ENCODE results near the gene UBE2E2. TPM values are rescaled to one million over a fixed set of nuclear protein-coding genes. Genes with fewer than 3 reads are reported as not detected.

UBE2E2 gene
- total RNA-seq, 1 donor from 2014 or later = 55.8 TPM

DNA sequence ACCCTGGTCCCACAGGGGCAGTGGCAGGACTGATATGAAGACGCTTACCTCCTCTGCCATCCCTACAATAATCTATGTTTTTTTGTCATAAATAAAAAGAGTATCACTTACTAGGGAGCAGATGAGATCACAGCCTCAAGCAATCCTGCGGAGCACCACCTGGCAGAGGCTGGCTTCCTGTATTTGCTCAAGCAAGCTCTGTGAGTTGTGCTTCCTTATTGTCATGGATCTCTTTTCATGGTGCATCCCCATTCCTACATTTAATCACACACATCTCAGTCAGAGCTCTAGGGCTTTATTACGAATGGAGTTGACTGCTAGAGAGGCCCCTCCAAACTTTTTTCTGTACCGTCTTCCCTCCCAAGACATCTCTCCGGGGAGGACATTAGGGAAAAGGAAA, 186.0 kb downstream of the UBE2E2 start:
- TF ChIP-seq, protein P1, sequence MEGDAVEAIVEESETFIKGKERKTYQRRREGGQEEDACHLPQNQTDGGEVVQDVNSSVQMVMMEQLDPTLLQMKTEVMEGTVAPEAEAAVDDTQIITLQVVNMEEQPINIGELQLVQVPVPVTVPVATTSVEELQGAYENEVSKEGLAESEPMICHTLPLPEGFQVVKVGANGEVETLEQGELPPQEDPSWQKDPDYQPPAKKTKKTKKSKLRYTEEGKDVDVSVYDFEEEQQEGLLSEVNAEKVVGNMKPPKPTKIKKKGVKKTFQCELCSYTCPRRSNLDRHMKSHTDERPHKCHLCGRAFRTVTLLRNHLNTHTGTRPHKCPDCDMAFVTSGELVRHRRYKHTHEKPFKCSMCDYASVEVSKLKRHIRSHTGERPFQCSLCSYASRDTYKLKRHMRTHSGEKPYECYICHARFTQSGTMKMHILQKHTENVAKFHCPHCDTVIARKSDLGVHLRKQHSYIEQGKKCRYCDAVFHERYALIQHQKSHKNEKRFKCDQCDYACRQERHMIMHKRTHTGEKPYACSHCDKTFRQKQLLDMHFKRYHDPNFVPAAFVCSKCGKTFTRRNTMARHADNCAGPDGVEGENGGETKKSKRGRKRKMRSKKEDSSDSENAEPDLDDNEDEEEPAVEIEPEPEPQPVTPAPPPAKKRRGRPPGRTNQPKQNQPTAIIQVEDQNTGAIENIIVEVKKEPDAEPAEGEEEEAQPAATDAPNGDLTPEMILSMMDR (conservative IDR thresholded peaks at IDR 0.05) = no peak
- Mint-ChIP-seq H3K27ac (no peak overlapping the region), H3K4me3 (no peak overlapping the region), H3K27me3 (no peaks in the 10 kb centered on the region), H3K36me3 (no peaks in the 10 kb centered on the region), H3K9me3 (peaks cover 4% of the 10 kb centered on the region), H3K4me1 (ENCODE audit: unreplicated experiment) (peaks cover 9% of the 10 kb centered on the region)
- no peak for DNase-seq (ENCODE audit: extremely low spot score, unreplicated experiment)

DNA sequence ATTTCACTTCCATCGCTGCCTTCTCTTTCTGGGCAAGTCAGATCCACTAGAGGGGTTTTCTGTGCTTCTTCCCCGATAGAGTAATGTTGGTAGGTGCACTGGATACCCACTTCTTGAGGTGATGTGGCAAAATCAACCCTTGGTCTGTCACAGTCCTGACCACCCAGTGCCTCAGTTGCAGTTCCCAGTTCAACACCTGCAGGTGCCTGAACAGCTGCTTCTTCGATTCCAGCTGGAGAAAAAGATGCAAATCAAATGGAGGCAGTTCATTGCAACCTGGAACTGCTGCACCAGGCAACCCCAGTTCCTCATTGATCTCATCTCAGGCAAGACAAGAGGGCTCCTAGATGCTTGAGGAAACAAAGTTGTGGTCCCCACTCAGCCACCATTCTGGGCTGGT, 186.6 kb downstream of the UBE2E2 start:
- no peaks in the 10 kb centered on the region for H3K36me3 Mint-ChIP-seq
- H3K4me3 Mint-ChIP-seq = no peak overlapping the region
- H3K27me3 Mint-ChIP-seq = no peaks in the 10 kb centered on the region
- DNase-seq (ENCODE audit: extremely low spot score, unreplicated experiment) = no peak
- TF ChIP-seq, protein P1 (conservative IDR thresholded peaks at IDR 0.05) = no peak
- peaks cover 9% of the 10 kb centered on the region for H3K4me1 Mint-ChIP-seq (ENCODE audit: unreplicated experiment)
- H3K27ac Mint-ChIP-seq = no peak overlapping the region
- peaks cover 4% of the 10 kb centered on the region for H3K9me3 Mint-ChIP-seq

DNA sequence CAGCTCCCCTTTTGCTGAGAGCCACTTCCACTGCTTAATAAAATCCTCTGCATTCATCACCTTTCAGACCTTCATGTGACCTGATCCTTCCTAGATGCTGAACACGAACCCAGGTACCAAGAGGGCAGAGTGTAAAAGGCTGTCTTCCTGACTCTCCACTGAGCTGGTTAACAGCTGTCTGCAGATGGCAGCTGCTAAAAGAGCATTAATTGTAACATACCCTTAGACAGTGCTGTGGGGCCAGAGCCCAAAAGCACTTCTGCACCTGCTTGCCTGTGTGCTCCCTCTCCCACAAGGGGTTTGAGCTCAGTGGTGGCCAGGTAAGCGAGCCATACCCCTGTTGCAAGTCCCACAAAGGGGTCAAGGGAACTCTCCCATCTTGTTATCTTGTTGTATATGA, 187.3 kb downstream of the UBE2E2 start:
- TF ChIP-seq, protein P1 (conservative IDR thresholded peaks at IDR 0.05) = no peak
- H3K4me1 Mint-ChIP-seq (ENCODE audit: unreplicated experiment) = peaks cover 3% of the 10 kb centered on the region
- no peak for DNase-seq (ENCODE audit: extremely low spot score, unreplicated experiment)
- H3K36me3 Mint-ChIP-seq = no peaks in the 10 kb centered on the region
- H3K4me3 Mint-ChIP-seq = no peak overlapping the region
- no peaks in the 10 kb centered on the region for H3K27me3 Mint-ChIP-seq
- no peak overlapping the region for H3K27ac Mint-ChIP-seq
- H3K9me3 Mint-ChIP-seq = peaks cover 4% of the 10 kb centered on the region

DNA sequence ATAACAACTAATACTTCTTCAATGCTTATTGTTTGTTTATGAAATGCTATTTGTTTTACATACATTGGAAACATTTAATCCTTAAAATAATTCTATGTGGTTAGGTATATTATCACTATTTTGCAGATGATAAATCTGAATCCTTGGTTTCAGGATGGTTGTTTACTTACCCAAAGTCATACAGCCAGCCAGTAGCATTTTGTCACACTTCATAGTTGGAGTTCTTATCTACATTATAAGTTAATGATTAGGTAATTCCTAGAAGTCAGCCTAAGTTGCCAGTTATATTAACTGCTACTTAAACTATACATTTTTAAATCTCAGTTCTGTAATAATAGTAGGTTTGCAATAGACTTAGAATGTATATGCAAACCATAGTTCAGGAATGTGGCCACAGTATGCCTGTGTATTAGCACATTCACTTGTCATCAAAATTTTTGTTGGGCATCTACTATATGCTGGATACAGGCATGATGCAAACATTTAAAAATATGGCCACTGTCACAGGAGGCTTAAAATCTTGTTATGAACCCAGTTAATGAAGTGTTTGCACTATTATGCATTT, 187.9 kb downstream of the UBE2E2 start:
- TF ChIP-seq, protein P1 (conservative IDR thresholded peaks at IDR 0.05) = no peak
- Mint-ChIP-seq H3K9me3 (peaks cover 4% of the 10 kb centered on the region), H3K4me3 (no peak overlapping the region), H3K36me3 (no peaks in the 10 kb centered on the region), H3K27ac (no peak overlapping the region), H3K4me1 (ENCODE audit: unreplicated experiment) (no peaks in the 10 kb centered on the region), H3K27me3 (no peaks in the 10 kb centered on the region)
- DNase-seq (ENCODE audit: extremely low spot score, unreplicated experiment) = no peak

DNA sequence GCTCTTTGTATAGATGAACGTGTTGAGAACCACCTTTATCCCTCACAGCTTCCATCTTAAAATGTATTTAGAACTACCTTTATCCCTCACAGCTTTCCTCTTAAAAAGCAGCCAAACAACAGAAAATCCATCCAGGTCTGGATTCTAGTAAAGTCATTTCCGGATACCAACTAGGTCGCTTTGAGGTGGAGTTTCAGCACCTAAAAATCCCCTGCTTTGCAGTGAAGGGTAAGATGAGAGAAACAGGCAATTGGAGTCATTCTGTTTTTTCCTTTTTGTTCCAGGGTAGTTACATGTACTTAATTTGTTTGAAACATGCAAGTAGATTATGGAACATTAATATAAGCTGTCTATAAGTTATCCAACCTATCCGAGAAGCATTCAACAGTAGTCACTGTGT, 192.0 kb downstream of the UBE2E2 start:
- no peak overlapping the region for H3K27ac Mint-ChIP-seq
- TF ChIP-seq, protein P1 (conservative IDR thresholded peaks at IDR 0.05) = no peak
- H3K4me3 Mint-ChIP-seq = no peak overlapping the region
- H3K9me3 Mint-ChIP-seq = peaks cover 4% of the 10 kb centered on the region
- no peak for DNase-seq (ENCODE audit: extremely low spot score, unreplicated experiment)
- no peaks in the 10 kb centered on the region for H3K36me3 Mint-ChIP-seq
- no peaks in the 10 kb centered on the region for H3K27me3 Mint-ChIP-seq
- H3K4me1 Mint-ChIP-seq (ENCODE audit: unreplicated experiment) = no peaks in the 10 kb centered on the region

DNA sequence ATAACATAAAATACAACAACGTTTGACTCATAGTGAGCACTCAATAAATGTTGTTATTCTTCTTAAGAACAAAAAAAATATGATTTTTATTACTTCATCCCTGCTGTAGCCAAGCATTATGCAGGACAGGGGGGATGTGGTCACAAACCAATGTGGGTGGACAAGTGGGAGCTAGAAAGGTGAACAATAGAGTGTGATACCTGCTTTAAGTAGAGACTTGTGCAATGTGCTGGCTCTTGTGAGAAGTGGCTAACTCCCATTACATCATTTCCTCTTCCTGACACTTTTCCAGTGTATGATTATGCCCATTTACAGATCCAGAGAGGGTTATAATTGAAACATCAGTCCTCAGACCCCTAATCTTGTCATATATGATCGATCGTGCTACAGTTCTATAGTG, 193.6 kb downstream of the UBE2E2 start:
- Mint-ChIP-seq H3K4me1 (ENCODE audit: unreplicated experiment) (no peaks in the 10 kb centered on the region), H3K9me3 (no peaks in the 10 kb centered on the region), H3K27ac (no peak overlapping the region), H3K27me3 (no peaks in the 10 kb centered on the region), H3K36me3 (no peaks in the 10 kb centered on the region), H3K4me3 (no peak overlapping the region)
- TF ChIP-seq, protein P1 (conservative IDR thresholded peaks at IDR 0.05) = no peak
- no peak for DNase-seq (ENCODE audit: extremely low spot score, unreplicated experiment)
